WTC11 (cell line): Measurements from ENCODE around the gene OLFML3.

ENCODE experiments used
- CTCF ChIP-seq: fragments of 200-600 bp; IDR thresholded peaks from 2 replicates; pipeline ENCODE4 v1.8.0; 2022; ENCODE audit warnings: antibody characterized with exemption
- IRF1 ChIP-seq: sonication (generic); formaldehyde crosslinking; IDR thresholded peaks from 2 replicates; pipeline ENCODE4 v1.8.0; 2023; ENCODE audit warnings: missing genetic modification reagents
- IRF2 ChIP-seq: sonication (generic); formaldehyde crosslinking; IDR thresholded peaks from 2 replicates; pipeline ENCODE4 v1.8.0; 2022; ENCODE audit warnings: low read depth, missing genetic modification reagents, borderline replicate concordance
- ZMAT4 ChIP-seq: fragments of 250-450 bp; sonication (Bioruptor Pico); IDR thresholded peaks from 2 replicates; pipeline ENCODE4 v1.9.0; 2021; ENCODE audit warnings: mild to moderate bottlenecking

GRCh38 chr1:113957984-113958383 is 21.3 kb upstream of the OLFML3 start:
- no peak for TF ChIP-seq ZMAT4 (CRISPR knock-in tag)
- no peak for TF ChIP-seq CTCF
- no peak for TF ChIP-seq IRF2
- TF ChIP-seq IRF1 (CRISPR knock-in tag), result no peak
